Activated naive CD4-positive, alpha-beta T cell treated with anti-CD3 and anti-CD28 coated beads, Interleukin-2, amount 50 U/mL, for 24 hours (primary cell): ENCODE results near the gene HSPE1.
"Not testable (repeated sequence)": the region's sequence is repeated elsewhere in the genome, so short reads cannot be mapped to it uniquely, and the experiment has no call there.

ENCODE experiments used
- H3K27ac Mint-ChIP-seq: one replicate; pipeline ENCODE4 v1.8.0; 2021; ENCODE audit warnings: mild to moderate bottlenecking, mixed read lengths
- H3K27me3 Mint-ChIP-seq: one replicate; pipeline ENCODE4 v1.8.0; 2021; ENCODE audit warnings: mixed read lengths
- H3K36me3 Mint-ChIP-seq: one replicate; pipeline ENCODE4 v1.8.0; 2021; ENCODE audit warnings: mixed read lengths
- H3K4me1 Mint-ChIP-seq: one replicate; pipeline ENCODE4 v1.8.0; 2021; ENCODE audit warnings: mixed read lengths
- H3K4me3 Mint-ChIP-seq: one replicate; pipeline ENCODE4 v1.8.0; 2021; ENCODE audit warnings: mild to moderate bottlenecking, mixed read lengths
- H3K9me3 Mint-ChIP-seq: one replicate; pipeline ENCODE4 v1.8.0; 2021; ENCODE audit warnings: mixed read lengths

The HSPE1 gene

DNA sequence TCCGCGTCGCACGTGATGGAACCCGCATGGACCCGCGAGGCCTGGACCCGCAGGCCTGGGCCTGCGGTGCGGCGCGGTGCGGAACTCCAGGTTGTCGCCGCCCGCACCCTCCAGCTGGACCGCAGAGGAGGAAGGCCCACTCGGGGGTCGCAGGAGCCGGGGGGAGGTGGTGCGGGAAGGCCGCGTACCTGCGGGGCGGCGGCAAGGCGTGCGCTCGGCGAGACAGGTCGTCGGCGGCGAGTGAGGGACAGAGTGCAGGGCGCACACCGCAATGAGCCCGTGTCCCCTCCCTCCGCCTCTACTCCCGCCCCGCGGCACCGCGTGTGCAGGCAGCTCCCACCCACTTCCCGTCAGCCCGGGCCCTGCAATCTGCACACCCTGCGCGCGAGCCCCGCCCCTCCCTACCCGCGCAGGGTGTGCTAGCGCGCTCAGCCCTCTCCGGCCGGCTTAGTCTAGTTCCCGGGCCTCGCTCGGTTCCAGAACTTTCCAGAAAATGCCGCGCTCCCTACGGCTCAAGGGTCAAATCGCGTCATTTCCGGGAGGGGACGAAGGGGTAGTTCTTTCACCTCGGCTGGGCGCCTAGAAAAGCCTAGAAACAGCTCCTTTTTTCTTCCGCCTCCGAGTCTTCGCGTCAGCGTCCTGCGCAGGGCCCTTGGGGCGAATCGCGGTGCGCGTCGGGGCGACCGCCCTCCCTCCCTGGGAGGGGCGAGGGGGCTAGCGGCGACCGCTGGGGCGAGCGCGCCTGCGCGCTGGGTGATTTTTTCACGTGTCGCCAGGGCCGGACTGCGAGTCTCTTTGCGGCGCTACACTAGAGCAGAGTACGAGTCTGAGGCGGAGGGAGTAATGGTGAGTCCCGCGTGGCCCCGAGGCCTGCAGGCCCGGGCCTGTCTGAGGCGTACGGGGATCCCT is at the start of gene HSPE1, which contains the start of gene HSPD1:
TSS of gene HSPE1 (plus strand) at position 786 of the 909 bp plus-strand sequence. CDS start at position 844, 58 bp downstream.
TSS of gene HSPD1 (minus strand) at position 247 of the 909 bp plus-strand sequence. CDS start 992 bp downstream, outside the sequence.
- Mint-ChIP-seq H3K36me3 (peaks cover 55% of the 10 kb centered on the region), H3K4me3 (peak within 1 kb of the TSS; percentile 100), H3K27ac (peak within 1 kb of the TSS; percentile 98), H3K4me1 (peaks cover 53% of the 10 kb centered on the region), H3K9me3 (no peaks in the 10 kb centered on the region), H3K27me3 (no peaks in the 10 kb centered on the region)

DNA sequence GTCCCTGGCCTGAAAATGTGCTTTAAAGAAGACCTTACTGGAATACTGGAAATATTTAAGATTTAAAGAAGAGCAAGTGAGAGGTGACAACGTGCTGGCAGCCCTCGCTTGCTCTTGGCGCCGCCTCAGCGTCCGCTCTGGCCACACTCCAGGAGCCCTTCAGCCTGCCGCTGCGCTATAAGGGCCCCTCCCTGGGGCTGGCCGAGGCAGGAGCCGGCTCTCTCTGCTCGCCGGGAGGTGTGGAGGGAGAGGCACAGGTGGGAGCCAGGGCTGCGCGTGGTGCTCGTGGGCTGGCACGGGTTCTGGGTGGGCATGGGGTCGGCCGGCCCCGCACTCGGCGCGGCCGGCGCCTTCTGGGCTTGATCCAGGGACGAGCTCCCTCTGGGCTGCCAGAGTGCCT is 49.7 kb upstream of the HSPE1 start:
- H3K4me3 Mint-ChIP-seq = no peak overlapping the region
- no peak overlapping the region for H3K27ac Mint-ChIP-seq
- H3K27me3 Mint-ChIP-seq = no peaks in the 10 kb centered on the region
- no peaks in the 10 kb centered on the region for H3K9me3 Mint-ChIP-seq
- peaks cover 24% of the 10 kb centered on the region for H3K4me1 Mint-ChIP-seq
- H3K36me3 Mint-ChIP-seq = peaks cover 4% of the 10 kb centered on the region

DNA sequence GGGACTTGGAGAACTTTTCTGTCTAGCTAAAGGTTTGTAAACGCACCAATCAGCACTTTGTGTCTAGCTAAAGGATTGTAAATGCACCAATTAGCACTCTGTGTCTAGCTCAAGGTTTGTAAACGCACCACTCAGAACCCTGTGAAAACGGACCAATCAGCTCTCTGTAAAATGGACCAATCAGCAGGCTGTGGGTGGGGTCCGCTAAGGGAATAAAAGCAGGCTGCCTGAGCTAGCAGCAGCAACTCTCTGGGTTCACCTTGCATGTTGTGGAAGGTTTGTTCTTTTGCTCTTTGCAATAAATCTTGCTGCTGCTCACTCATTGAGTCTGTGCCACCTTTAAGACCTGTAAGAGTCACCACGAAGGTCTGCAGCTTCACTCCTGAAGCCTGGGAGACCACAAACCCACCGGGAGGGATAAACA is 49.2 kb upstream of the HSPE1 start:
- not testable (repeated sequence) for H3K27me3 Mint-ChIP-seq, H3K4me3 Mint-ChIP-seq, H3K27ac Mint-ChIP-seq, H3K9me3 Mint-ChIP-seq, H3K36me3 Mint-ChIP-seq
- H3K4me1 Mint-ChIP-seq = peaks cover 29% of the 10 kb centered on the region

DNA sequence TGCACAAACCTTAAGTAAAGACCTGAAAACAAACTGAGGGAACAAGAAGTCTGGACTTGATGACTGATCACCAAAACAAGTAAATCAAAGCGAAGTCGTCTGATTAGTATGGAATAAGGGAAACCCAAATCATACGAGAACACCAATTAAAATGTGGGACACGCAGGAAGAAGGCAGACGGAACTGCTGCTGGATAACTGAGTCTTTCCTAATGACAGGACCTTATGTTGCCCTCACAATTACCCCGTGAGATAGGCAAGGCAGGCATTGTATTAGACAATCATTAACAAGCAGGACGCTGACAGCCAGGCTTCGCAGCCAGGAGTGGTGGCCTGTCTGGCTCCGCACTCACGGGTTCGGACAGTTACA is 47.4 kb upstream of the HSPE1 start:
- peak overlapping the region; percentile 100 for H3K27ac Mint-ChIP-seq
- H3K9me3 Mint-ChIP-seq = no peaks in the 10 kb centered on the region
- H3K36me3 Mint-ChIP-seq = peaks cover 5% of the 10 kb centered on the region
- peak overlapping the region; percentile 100 for H3K4me3 Mint-ChIP-seq
- no peaks in the 10 kb centered on the region for H3K27me3 Mint-ChIP-seq
- H3K4me1 Mint-ChIP-seq = peaks cover 40% of the 10 kb centered on the region

GRCh38 chr2:197453123-197453913 is 46.9 kb upstream of the HSPE1 start, which contains the start of gene COQ10B:
TSS of gene COQ10B (plus strand) at chr2:197453552. CDS start at chr2:197453561, 9 bp downstream.
- Mint-ChIP-seq H3K27me3 (no peaks in the 10 kb centered on the region), H3K9me3 (no peaks in the 10 kb centered on the region), H3K36me3 (peaks cover 5% of the 10 kb centered on the region), H3K4me3 (peak within 1 kb of the TSS; percentile 100), H3K27ac (peak within 1 kb of the TSS; percentile 100), H3K4me1 (peaks cover 46% of the 10 kb centered on the region)

DNA sequence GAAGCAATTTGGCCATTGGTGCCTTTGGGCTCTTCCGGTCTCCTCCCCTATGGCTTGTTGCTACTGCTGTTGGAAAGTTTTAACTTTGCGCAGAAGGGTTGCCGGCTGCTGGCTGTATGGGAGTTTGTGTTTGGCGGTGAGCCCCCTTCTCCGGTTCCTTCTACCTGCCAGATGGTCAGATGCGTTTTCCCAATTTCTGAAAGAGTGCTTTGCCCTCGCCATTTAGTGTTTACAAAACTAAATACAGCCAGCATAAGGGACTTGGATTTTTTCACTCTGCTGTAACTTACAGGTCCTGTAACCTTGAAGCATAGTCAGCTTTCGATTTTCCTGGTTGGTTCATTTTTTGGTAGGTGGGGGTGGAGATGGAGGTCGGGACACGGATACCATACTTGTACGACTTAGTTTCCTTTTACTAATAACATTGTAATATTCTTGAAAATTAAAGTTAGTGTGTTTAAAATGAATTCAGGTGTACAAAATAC is 46.2 kb upstream of the HSPE1 start:
- Mint-ChIP-seq H3K9me3 (no peaks in the 10 kb centered on the region), H3K27me3 (no peaks in the 10 kb centered on the region), H3K36me3 (peaks cover 5% of the 10 kb centered on the region), H3K27ac (peak overlapping the region; percentile 100), H3K4me3 (peak overlapping the region; percentile 100), H3K4me1 (peaks cover 52% of the 10 kb centered on the region)

DNA sequence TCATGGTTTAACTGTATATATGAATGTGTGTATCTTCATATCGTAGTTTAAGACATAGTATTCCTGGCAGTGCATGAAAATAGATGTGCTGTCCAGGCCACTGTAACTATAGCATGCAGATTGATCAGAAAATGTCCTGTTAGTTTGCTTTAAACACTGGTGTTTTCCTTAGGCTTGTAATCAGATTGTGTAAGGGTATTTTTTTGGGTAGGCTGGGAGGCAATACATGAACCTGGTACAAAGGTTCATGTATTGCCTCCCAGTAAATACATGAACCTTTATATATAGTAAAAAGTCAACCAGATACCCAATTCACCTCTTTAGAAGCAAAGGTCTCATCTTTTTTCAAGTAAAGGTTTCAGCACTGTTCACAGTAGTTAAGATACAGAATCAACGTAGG is 45.3 kb upstream of the HSPE1 start:
- Mint-ChIP-seq H3K27me3 (no peaks in the 10 kb centered on the region), H3K4me3 (peak overlapping the region; percentile 100), H3K36me3 (peaks cover 8% of the 10 kb centered on the region), H3K4me1 (peaks cover 61% of the 10 kb centered on the region), H3K27ac (peak overlapping the region; percentile 100), H3K9me3 (no peaks in the 10 kb centered on the region)

GRCh38 chr2:197455428-197455827 is 44.8 kb upstream of the HSPE1 start:
- Mint-ChIP-seq H3K4me1 (peaks cover 63% of the 10 kb centered on the region), H3K36me3 (peaks cover 9% of the 10 kb centered on the region), H3K27ac (no peak overlapping the region), H3K9me3 (no peaks in the 10 kb centered on the region), H3K27me3 (no peaks in the 10 kb centered on the region), H3K4me3 (peak overlapping the region; percentile 15)

DNA sequence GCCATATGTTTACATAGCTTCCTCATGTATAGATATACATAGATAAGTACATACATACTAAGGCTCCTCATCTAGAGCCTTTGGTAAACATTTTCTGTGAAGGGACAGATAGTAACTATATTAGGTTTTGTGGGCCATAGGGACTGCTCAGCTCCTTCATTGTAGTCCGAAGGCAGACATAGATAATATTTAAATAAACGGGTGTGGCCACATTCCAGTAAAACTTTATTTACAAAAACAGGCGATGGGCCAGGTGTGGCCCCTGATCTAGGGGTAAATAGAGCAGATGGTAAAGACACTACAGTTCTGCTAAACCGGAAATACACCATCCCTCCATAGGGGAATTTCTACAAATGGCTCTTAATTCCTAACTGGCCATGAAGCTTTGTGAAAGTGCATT is 39.5 kb upstream of the HSPE1 start:
- Mint-ChIP-seq H3K4me3 (no peak overlapping the region), H3K36me3 (peaks cover 8% of the 10 kb centered on the region), H3K9me3 (no peaks in the 10 kb centered on the region), H3K4me1 (peaks cover 40% of the 10 kb centered on the region), H3K27me3 (no peaks in the 10 kb centered on the region), H3K27ac (no peak overlapping the region)

GRCh38 chr2:197461057-197461456 is 39.1 kb upstream of the HSPE1 start:
- H3K27ac Mint-ChIP-seq = peak overlapping the region; percentile 23
- H3K9me3 Mint-ChIP-seq = no peaks in the 10 kb centered on the region
- peaks cover 38% of the 10 kb centered on the region for H3K4me1 Mint-ChIP-seq
- H3K36me3 Mint-ChIP-seq = peaks cover 8% of the 10 kb centered on the region
- no peaks in the 10 kb centered on the region for H3K27me3 Mint-ChIP-seq
- H3K4me3 Mint-ChIP-seq = no peak overlapping the region

GRCh38 chr2:197464175-197464574 is 36.0 kb upstream of the HSPE1 start:
- H3K9me3 Mint-ChIP-seq = no peaks in the 10 kb centered on the region
- H3K36me3 Mint-ChIP-seq = peaks cover 14% of the 10 kb centered on the region
- peaks cover 17% of the 10 kb centered on the region for H3K4me1 Mint-ChIP-seq
- no peaks in the 10 kb centered on the region for H3K27me3 Mint-ChIP-seq
- no peak overlapping the region for H3K27ac Mint-ChIP-seq
- H3K4me3 Mint-ChIP-seq = no peak overlapping the region

GRCh38 chr2:197472166-197472565 is 28.0 kb upstream of the HSPE1 start:
- H3K4me3 Mint-ChIP-seq = no peak overlapping the region
- no peaks in the 10 kb centered on the region for H3K9me3 Mint-ChIP-seq
- H3K36me3 Mint-ChIP-seq = peaks cover 9% of the 10 kb centered on the region
- H3K4me1 Mint-ChIP-seq = no peaks in the 10 kb centered on the region
- peak overlapping the region; percentile 4 for H3K27ac Mint-ChIP-seq
- H3K27me3 Mint-ChIP-seq = no peaks in the 10 kb centered on the region

DNA sequence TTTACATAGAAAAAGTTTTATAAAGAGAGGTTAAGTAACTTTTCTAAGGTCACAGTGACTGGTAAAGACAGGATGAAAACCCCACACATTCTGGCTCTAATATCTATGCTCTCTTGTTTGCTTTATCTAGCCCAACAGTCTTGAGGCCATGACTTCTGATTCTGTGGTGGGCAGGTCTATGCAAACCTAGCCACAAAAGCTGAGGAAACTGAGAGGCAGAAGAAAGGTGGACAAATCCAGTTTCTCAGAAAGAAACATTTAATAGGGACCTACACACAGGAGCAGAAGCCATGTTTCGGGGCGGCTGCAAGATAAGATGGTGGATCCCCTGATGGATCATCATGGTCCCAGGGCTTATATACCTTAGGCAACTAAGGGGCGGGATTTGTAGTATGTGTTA is 22.4 kb upstream of the HSPE1 start:
- no peaks in the 10 kb centered on the region for H3K9me3 Mint-ChIP-seq
- no peak overlapping the region for H3K27ac Mint-ChIP-seq
- no peak overlapping the region for H3K4me3 Mint-ChIP-seq
- no peaks in the 10 kb centered on the region for H3K27me3 Mint-ChIP-seq
- H3K4me1 Mint-ChIP-seq = no peaks in the 10 kb centered on the region
- peaks cover 25% of the 10 kb centered on the region for H3K36me3 Mint-ChIP-seq

DNA sequence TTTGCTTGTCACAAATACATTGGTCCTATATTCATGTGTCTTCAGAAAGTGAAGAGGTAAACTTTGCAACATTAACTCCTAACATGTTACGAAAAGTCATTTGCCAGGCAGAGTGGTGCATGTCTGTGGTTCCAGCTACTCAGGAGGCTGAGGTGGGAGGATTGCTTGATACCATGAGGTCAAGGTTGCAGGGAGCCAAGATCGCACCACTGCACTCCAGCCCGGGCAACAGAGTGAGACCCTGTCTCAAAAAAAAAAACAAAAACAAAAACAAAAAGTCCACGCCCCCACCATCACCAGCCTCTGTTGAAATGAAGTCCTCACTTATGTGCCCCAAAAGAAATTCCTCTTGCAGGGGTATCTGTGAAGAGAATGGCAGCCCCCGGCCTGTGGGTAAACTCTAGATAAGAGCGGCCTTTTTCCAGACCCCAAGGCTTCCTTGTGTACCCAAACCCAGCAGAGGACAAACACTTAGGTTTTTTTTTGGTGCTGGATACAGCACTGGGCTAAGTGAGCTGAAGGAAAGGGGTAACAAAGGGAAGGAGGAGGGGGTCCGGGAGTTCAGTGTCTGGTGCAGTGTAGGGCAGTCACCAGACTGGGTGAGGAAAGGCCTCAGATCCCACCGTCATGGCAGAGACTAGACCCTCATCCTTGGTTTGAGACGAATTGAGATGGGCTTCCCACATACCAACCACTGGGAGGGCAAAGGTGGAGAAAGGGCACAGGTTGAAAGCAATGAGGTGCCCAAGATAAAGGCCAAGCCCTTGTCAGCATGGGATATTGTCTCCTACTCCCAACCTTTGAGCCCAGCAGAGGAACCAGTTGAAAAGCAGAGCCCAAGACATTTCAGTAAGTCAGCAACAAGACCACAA is 19.8 kb upstream of the HSPE1 start:
- Mint-ChIP-seq H3K27ac (no peak overlapping the region), H3K36me3 (peaks cover 33% of the 10 kb centered on the region), H3K9me3 (no peaks in the 10 kb centered on the region), H3K4me1 (no peaks in the 10 kb centered on the region), H3K4me3 (no peak overlapping the region), H3K27me3 (no peaks in the 10 kb centered on the region)

- Mint-ChIP-seq H3K36me3 (peaks cover 40% of the 10 kb centered on the region), H3K27ac (peak overlapping the region; percentile 55)
- H3K4me3 Mint-ChIP-seq, H3K4me1 Mint-ChIP-seq, H3K27me3 Mint-ChIP-seq, H3K9me3 Mint-ChIP-seq: not testable (repeated sequence)
These were observed 15.9 kb upstream of the HSPE1 start for GRCh38 chr2:197484248-197484647.
